EL (cell line): ENCODE data around the gene CRTC2.

Experiments used
- DNase-seq: peaks from one replicate; pipeline ENCODE4 v3.0.0-alpha.2; 2016

CRTC2 gene

DNA sequence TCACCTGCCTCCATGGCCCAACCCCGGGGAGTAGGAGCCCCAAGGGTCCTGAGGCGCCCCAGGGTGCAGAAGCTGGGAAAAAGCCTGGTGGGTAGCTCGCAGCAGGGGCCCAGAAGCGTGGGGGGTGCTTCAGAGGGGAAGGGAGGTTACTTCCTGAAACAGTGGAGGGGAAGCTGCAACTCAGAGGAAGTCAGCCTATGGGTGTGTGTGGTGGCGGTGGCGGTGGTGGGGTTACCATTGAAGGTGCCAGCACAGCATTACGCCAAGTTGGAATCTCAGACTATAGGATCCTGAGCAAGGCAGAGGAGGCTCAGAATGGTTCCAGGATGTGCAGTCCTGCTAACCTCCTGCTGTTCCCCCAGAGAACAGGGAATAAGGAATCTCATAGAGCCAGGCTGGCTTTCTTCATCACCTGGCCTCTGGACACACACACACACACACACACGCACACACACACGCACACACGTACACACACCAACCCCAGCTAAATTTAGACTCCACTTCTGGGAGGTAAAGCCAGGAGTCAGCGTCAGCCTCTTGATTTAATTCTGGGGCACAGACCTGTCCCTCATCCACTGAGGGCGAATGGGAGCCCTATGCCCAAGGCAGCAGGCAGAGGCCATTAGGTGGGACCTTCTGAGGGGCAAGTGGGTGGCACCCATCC is 13.1 kb downstream of the CRTC2 start:
- DNase-seq, result peak; percentile 22

DNA sequence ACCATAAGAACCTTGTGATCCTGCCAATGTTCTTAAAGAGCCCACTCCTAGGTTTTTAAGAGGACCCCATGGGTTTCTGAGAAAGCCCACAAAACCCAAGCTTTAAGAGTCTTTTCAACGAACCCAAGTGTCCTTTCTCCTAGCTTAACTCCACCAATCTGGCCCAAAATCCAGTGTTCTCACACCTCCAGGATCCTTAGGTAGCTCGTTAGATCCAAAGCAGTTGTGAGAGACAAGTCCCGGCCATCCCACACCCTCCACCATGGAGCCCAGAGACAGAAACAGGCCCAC is 13.6 kb downstream of the CRTC2 start:
- DNase-seq, result no peak

GRCh38 chr1:153944005-153944826 is 14.2 kb downstream of the CRTC2 start:
- DNase-seq, result no peak

GRCh38 chr1:153942766-153943549 is 15.5 kb downstream of the CRTC2 start:
- DNase-seq, result no peak

GRCh38 chr1:153941826-153942725 is 16.3 kb downstream of the CRTC2 start:
- no peak for DNase-seq

- no peak for DNase-seq
Observed at GRCh38 chr1:153940756-153941155, 17.7 kb downstream of the CRTC2 start.

- DNase-seq, result no peak
Observed at GRCh38 chr1:153939476-153939875, 18.9 kb downstream of the CRTC2 start.

DNA sequence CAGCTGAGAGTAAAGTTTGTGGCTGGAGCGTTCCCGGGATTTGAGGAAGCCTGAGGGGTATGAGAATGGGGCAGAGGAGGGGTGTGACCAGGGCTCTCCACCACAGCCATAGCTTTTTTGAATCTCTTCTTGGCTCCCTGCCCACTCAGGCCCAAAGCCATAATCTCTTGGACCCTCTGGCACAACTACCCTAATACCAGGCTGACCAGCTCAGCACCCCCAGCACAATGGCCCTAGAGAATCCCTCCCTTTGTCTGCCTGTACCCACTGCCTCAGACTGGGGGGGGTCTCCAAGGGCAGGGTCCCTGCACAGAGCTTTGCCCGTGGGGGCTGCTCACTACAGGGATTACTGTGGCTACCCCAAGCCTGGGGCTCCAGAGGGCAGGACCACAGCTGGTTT is 19.4 kb downstream of the CRTC2 start:
- DNase-seq, result no peak

DNA sequence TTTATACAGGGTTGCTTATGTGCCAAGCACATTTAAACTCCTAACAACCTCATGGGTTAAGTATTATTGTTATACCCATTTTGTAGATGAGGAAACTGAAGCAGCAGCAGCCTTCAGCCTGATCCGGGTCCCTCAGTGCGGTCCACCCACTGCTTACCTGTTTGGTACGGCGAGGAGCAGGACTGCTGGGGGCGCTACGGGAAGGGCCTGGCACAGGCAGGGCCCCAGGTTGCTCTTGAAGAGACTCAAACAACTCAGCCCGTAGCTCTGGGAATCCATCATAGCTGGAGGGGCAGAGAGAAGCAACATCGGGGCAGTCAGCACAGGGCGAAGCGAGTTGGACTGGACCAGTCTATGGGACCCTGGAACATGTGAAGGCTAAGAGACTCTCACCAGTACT is 21.1 kb downstream of the CRTC2 start:
- no peak for DNase-seq

DNA sequence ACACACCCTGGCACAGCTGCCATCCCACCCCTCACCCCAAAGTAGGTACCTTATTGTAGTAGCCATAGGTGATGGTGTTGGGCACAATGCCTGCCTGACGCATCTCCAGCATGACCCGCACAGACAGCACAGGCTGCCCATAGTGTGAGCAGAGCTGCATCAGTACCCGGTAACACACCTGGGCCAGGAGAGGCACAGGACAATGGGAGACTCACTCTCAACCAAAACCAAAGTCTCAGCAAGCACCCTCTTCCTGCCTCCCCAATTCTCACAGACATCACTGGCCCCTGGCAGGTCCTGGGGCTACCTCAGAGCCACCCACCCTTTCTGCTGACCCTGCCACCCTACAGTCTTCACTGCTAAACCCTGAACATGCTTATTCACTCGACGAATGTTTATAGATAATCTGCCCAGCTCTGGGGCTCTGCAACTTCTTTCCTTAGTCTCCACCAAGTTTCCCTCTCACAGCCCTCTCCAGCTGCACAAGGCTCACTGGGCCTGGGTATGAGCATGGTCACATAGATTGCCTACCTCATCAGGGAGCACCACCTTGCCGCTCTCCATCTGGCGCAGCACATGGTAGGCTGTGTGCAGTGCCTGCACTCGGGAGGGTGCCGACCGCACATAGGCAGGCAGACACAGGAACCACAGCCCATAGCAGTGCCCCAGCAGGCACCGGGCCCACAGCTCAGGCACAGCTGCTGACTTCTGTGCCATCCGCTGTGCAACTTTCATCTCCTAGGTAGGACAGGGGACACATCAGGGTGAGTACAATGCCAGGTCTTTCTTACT is 22.2 kb downstream of the CRTC2 start:
- DNase-seq, result no peak

DNA sequence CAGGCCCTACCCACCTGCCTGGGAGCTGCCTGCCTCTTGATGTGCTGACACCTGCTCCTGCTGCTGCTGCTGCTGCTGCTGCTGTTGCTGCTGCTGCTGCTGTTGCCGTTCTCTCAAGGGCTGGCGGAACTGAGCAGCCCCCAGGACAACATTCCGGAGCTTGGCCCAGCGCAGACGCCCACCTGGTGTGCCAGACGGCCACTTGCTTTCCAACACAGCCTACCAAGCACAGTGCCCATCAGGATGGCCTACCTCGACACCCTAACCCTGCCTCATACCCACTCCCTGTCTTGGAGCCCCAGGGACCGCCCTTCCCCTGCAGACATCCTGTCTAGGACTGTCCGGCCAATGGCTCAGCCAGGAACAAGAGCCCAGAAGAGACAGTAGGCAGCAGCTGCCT is 23.7 kb downstream of the CRTC2 start:
- DNase-seq, result no peak

GRCh38 chr1:153933955-153934354 is 24.5 kb downstream of the CRTC2 start:
- DNase-seq, result no peak

GRCh38 chr1:153933430-153933829 is 25.0 kb downstream of the CRTC2 start:
- no peak for DNase-seq

DNA sequence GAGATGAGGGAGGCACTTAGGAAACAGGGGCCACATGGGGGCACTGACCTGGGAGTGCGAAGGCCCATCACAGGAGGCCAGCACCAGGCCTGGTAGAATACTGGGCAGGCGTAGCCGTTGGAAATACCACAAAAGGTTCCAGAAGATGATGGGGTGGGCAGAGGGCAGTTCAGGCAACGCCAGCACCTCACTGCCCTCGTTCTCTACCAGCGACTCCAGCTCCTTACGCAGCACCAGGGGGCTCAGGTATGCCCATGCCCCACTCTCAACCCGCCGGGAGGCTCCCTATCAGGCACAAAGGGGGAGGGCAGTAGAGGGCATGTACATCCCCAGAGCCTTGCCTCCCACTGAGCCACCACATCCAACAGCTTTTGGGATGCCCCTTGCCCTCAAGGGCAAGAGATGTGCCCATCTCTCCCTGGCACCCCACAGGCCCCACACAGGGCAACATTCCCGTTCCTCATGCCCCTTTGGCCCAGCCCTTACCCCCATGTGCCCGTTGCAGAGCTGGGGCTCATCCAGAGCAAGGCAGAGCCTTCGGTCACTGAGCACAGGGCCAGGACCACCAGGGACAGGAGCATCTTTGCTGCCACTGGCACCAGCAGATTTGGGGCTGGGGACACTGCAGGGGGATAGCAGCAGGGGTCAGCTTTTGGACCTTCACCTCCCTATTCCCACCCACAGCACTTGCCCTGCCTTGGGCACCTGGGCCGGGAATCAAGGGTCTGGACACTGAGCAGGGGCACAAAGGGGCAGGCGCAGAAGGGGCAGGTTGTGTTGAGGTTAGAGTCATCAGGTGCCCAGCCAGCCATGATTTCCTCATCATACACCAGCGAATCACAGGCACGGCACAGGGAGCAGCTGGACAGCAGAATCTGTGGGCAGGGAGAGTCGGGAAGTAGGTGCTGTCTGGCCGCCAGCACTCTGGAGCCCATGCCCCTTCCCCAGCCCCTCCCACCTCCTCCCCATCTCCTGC is 26.0 kb downstream of the CRTC2 start:
- no peak for DNase-seq

GRCh38 chr1:153929981-153930948 is 28.1 kb downstream of the CRTC2 start:
- DNase-seq, result no peak

- no peak for DNase-seq
Observed at GRCh38 chr1:153929426-153929825, 29.0 kb downstream of the CRTC2 start.

DNA sequence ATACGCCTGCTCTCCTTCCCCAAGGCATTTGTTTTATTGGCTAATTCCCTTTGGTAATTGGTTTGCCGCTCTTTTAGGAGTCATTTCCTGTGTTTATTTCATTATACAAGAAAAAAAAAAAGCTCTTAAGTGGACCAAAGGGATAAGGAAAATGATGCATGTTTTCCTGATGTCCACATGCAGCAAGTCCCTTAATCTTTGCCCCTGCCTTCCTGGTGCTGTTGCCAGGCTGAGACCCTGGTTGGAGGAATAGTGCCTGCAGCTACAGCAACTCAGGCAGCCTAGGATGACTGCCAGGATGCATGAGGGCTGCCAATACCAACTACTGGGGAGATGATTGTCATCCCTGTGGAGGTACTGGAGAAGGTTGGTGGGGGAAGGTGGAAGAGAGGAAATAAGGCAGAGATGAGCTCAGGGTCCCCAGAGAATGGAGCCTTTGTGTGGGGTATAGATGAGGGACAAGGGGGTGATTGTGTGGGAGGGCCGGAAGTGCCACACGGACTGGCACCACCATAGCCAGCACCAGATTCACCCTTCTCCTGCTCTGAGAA is 29.5 kb downstream of the CRTC2 start:
- DNase-seq, result peak; percentile 45

- no peak for DNase-seq
Observed at GRCh38 chr1:153928245-153928644, 30.2 kb downstream of the CRTC2 start.

DNA sequence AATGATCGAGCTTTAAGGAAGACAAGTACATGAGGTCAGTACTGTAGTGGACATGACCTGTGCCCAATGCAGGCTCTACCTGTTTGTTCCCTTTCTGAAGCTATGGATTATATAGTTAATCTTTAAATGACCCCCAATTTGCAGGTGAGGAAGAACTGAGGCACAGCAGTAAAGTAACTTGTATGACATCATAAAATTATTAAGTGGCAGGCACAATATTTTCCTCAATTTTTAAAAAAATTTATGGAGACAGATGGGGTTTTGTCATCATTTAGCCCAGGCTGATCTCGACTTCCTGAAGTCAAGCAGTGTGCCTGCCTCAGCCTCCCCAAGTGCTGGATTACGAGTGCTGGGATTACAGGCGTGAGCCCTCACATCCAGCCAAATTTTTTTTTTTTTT is 32.0 kb downstream of the CRTC2 start:
- DNase-seq, result no peak
